GM12875 (cell line): ENCODE results near the gene PHKG2.
"Not testable (repeated sequence)": the region's sequence is repeated elsewhere in the genome, so short reads cannot be mapped to it uniquely, and the experiment has no call there.

Experiments used
- H3K4me3 ChIP-seq: one replicate; pipeline ENCODE4 v1.5.1; 2011; ENCODE audit warnings: low read depth, low read length, control low read depth
- TF ChIP-seq, protein P1 (sequence below): IDR thresholded peaks from 2 replicates; pipeline ENCODE4 v1.5.1; 2011; ENCODE audit warnings: low read depth, mild to moderate bottlenecking, control low read depth, inconsistent platforms, low read length, moderate library complexity, borderline replicate concordance; ENCODE audit not compliant: insufficient read depth

PHKG2 gene

DNA sequence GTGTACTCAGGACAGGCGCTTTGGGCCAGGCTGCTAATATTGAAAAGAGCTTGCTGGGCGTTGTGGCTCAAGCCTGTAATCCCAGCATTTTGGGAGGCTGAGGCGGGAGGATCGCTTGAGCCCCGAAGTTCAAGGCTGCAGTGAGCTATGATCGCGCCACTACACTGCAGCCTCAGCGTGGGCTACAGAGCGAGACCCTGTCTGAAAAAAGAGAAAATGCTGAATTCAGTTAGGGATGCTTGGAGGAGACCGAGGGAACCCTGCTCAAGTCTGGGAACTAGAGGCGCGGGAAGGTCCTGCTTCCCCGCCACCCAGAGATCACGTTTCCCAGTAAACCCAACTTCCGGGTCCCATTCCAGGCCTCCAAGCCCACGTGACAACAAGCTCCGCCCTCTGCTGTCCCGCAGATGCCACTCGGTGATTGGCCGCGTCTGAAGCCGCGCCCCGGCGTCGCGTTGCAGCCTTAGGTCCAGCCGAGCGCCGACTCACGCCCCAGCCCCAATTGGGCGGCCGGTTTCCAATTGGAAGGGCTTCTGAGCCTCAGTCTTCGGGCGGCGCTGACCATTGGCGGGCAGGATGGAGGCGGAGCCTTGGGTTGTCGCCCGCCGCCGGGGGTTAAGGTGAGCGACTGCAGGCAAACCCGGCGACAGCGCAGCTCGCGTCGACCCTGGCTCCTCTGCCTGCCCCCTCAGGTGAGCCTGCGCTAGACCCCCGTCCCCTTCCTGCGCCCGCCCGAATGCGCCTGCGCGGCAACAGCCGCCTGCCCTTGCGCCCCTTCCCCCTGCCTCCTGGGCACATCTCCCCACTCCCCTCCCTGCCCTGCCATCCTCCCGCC, at the start of gene PHKG2:
Gene PHKG2, plus strand, starts transcription at position 627 of the 835 bp plus-strand sequence. CDS start 396 bp downstream, outside the sequence.
- TF ChIP-seq, protein P1, sequence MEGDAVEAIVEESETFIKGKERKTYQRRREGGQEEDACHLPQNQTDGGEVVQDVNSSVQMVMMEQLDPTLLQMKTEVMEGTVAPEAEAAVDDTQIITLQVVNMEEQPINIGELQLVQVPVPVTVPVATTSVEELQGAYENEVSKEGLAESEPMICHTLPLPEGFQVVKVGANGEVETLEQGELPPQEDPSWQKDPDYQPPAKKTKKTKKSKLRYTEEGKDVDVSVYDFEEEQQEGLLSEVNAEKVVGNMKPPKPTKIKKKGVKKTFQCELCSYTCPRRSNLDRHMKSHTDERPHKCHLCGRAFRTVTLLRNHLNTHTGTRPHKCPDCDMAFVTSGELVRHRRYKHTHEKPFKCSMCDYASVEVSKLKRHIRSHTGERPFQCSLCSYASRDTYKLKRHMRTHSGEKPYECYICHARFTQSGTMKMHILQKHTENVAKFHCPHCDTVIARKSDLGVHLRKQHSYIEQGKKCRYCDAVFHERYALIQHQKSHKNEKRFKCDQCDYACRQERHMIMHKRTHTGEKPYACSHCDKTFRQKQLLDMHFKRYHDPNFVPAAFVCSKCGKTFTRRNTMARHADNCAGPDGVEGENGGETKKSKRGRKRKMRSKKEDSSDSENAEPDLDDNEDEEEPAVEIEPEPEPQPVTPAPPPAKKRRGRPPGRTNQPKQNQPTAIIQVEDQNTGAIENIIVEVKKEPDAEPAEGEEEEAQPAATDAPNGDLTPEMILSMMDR = no peak

GRCh38 chr16:30698816-30699614, 49.2 kb upstream of the PHKG2 start, which contains the start of gene SRCAP:
TSS of gene SRCAP (plus strand) at chr16:30699171. CDS start at chr16:30700825, 1,654 bp downstream.
- TF ChIP-seq, protein P1 = no peak
- peak within 1 kb of the TSS; percentile 98 for H3K4me3 ChIP-seq

More for the DNA sequence above, at the start of gene PHKG2:
- H3K4me3 ChIP-seq = peak within 1 kb of the TSS; percentile 76

DNA sequence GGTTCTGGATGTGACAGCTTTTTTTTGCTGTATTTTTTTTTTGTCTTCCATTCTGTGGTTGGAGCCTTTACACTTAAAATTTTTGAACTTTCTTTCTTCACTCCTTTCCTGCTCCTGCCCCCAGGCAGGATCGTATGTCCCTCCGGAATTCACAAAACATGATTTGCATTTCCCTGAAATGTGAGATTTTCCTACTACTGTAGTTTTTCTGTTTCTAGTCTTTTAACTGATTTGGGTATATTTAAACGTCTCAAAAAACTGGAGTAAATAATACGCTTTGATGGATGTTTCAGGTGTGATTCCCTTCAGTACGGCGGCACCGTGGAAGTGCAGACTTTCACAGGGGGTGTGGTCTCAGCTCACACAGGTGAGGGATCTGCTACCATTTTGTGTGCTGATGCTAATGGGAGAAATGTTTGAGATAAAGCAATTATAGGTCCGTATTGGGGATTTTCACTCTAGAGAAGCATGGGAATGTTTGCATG, 48.6 kb upstream of the PHKG2 start:
- TF ChIP-seq, protein P1 = no peak
- H3K4me3 ChIP-seq = peak overlapping the region; percentile 98

GRCh38 chr16:30700491-30700890, 47.7 kb upstream of the PHKG2 start:
- TF ChIP-seq, protein P1 = no peak

GRCh38 chr16:30700971-30701370, 47.3 kb upstream of the PHKG2 start:
- no peak overlapping the region for H3K4me3 ChIP-seq

More at GRCh38 chr16:30700491-30700890, 47.7 kb upstream of the PHKG2 start:
- no peak overlapping the region for H3K4me3 ChIP-seq

GRCh38 chr16:30703071-30703470, 45.2 kb upstream of the PHKG2 start:
- H3K4me3 ChIP-seq = not testable (repeated sequence)

More at GRCh38 chr16:30700971-30701370, 47.3 kb upstream of the PHKG2 start:
- TF ChIP-seq, protein P1 = no peak

GRCh38 chr16:30703971-30704370, 44.3 kb upstream of the PHKG2 start:
- TF ChIP-seq, protein P1 = no peak
- H3K4me3 ChIP-seq = no peak overlapping the region
